GM18951 (cell line): ENCODE measurements around the gene APOO.
"Not testable (repeated sequence)": the region's sequence is repeated elsewhere in the genome, so short reads cannot be mapped to it uniquely, and the experiment has no call there.

Experiments used
- POLR2A ChIP-seq: IDR thresholded peaks from 4 replicates; pipeline ENCODE4 v1.6.1; 2011; ENCODE audit warnings: mild to moderate bottlenecking; ENCODE audit not compliant: insufficient read length, insufficient read depth; ENCODE audit errors: extremely low read depth
- in situ Hi-C: fragments of 300-500 bp; cut with MboI; formaldehyde crosslinking; loops from one replicate; pipeline ENCODE4 v1.12.0; 2022; ENCODE audit warnings: low sequenced_read_pairs, mixed read lengths, inconsistent platforms; ENCODE audit not compliant: unreplicated experiment

APOO gene

GRCh38 chrX:23870041-23870440 is 37.7 kb downstream of the APOO start:
- in situ Hi-C loops = no loop called here
- TF ChIP-seq POLR2A = no peak

- in situ Hi-C loops = no loop called here
- TF ChIP-seq POLR2A = no peak
Measured at GRCh38 chrX:23864742-23865326, 42.9 kb downstream of the APOO start.

GRCh38 chrX:23861952-23862351 is 45.8 kb downstream of the APOO start:
- in situ Hi-C loops = not testable (repeated sequence)

- no peak for TF ChIP-seq POLR2A
- in situ Hi-C loops = no loop called here
Measured at GRCh38 chrX:23861215-23861896, 46.4 kb downstream of the APOO start.

- in situ Hi-C loops = not testable (repeated sequence)
Measured at GRCh38 chrX:23859238-23859637, 48.5 kb downstream of the APOO start.

- no peak for TF ChIP-seq POLR2A
- in situ Hi-C loops = no loop called here
Measured at GRCh38 chrX:23857935-23858334, 49.8 kb downstream of the APOO start.

- TF ChIP-seq POLR2A = no peak
- in situ Hi-C loops = no loop called here
Measured at GRCh38 chrX:23857363-23857762, 50.4 kb downstream of the APOO start.

GRCh38 chrX:23855569-23855968 is 52.2 kb downstream of the APOO start:
- in situ Hi-C loops = no loop called here
- no peak for TF ChIP-seq POLR2A

GRCh38 chrX:23854945-23855344 is 52.8 kb downstream of the APOO start:
- no peak for TF ChIP-seq POLR2A
- in situ Hi-C loops = no loop called here

- in situ Hi-C loops = no loop called here
- TF ChIP-seq POLR2A = no peak
Measured at GRCh38 chrX:23854122-23854521, 53.6 kb downstream of the APOO start.

- no peak for TF ChIP-seq POLR2A
- in situ Hi-C loops = no loop called here
Measured at GRCh38 chrX:23851544-23851943, 56.2 kb downstream of the APOO start.

- in situ Hi-C loops = no loop called here
- no peak for TF ChIP-seq POLR2A
Measured at GRCh38 chrX:23849241-23849640, 58.5 kb downstream of the APOO start.

GRCh38 chrX:23845351-23845817 is 62.4 kb downstream of the APOO start:
- TF ChIP-seq POLR2A = no peak
- in situ Hi-C loops = no loop called here

- in situ Hi-C loops = no loop called here
- no peak for TF ChIP-seq POLR2A
Measured at GRCh38 chrX:23844502-23845138, 63.1 kb downstream of the APOO start.
